GM08714 (cell line): ENCODE results near the gene MYH9.

Experiments used
- H3K4me3 ChIP-seq: fragments of 200-500 bp; sonication (Bioruptor generic); 2 replicates; pipeline ENCODE4 v1.5.1; 2014; ENCODE audit warnings: mild to moderate bottlenecking, low read length, inconsistent platforms
- ZNF274 ChIP-seq: IDR thresholded peaks from 2 replicates; pipeline ENCODE4 v1.6.1; 2012; ENCODE audit warnings: mild to moderate bottlenecking, low read depth, low read length

Gene MYH9

DNA sequence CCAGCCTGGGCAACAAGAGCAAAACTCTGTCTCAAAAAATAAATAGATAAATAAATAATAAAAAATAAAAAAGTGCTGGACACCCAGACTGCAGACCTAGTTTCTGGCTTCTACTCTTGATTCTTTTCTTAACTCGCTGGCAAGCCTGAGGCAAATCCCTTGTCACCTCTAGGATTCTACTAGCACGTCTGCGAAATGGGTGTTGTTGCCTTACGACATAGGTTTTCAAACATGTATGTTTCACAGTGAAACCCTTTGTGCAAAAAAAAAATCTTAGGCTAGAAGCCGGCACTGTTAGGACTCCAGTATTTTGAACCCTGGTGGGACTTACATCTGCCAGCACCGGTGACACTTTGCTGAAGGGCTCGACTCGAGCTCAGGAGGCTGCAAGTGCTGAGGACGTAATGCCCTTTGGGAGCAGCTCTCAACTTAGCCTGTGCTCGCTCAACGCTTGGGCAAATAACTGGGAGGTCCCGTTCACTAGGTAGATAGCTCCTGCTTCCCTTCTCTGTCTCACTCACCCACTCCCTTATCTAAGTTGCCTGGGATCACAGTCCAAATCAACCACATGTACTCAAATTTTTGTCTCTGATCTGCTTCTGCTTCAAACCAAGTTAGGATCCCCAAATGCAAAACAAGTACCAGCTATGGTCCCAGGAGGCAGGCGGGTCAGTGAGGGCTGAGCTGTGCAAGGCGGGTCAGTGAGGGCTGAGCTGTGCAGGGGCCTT is 34.7 kb upstream of the MYH9 start:
- no peak for TF ChIP-seq ZNF274

DNA sequence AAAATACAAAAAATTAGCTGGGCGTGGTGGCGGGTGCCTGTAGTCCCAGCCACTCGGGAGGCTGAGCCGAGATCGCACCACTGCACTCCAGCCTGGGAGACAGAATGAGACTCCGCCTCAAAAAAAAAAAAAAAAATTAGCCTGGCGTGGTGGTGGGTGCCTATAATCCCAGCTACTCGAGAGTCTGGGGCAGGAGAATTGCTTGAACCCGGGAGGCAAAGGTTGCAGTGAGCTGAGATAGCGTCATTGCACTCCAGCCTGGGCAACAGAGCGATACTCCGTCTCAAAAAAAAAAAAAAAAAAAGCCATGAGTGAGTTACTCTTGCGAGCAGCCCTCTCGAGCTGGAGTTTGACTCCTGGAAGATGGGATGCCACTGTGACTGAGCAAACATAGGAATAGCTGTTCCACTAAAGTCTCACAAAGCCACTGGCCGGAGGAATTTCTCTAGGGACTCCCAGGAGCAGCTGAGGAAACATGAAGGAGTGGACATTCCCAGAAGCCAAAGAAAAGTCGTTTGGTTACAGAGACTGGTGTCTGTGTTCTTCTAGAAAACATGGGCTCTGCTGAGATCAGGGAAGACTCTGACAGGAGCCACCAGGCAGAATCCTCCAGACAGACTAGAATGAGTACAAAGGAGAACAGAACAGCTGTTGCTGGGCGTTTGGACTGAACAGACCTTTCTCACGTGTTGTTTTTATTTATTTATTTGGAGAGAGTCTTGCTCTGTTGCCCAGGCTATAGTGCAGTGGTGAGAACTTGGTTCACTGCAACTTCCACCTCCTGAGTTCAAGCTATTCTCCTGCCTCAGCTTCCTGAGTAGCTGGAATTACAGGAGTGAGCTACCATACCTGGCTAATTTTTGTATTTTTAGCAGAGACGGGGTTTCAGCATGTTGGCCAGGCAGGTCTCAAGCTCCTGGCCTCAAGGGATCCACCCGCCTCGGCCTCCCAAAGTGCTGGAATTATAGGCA is 32.4 kb upstream of the MYH9 start:
- H3K4me3 ChIP-seq, result no peak overlapping the region
- no peak for TF ChIP-seq ZNF274

More for the DNA sequence above, 34.7 kb upstream of the MYH9 start:
- H3K4me3 ChIP-seq, result no peak overlapping the region

DNA sequence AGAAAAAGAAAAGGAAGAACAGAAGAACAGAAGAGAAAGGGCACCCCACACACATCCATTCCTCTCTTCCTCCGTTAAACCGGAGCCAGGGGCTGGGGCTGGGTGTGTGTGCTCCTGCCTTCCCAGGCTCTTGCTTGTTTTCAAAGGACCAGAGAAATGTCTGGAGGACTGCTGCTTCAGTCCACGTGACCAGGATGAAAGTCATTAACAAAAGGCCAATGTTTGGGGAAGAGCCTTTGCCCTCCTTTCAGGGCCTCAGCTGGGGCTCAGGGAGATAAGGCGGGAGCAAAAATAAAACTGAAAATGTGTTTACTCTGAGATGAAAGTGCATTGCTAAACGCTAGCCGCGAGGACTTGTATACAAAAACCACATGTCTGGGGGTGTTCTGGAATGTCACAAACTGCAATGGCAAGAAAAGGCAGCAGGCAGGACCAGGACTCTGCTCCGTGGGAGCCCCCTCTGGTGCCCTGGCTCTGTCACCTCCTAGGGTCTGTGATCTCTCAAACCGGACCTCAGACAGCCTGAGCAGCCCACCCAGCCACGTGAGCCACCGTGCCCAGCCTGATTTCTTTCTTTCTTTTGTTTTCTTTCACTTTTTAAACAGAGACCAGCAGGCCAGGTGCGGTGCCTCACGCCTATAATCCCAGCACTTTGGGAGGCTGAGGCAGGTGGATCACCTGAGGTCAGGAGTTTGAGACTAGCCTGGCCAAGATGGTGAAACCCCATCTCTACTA is 31.6 kb upstream of the MYH9 start:
- H3K4me3 ChIP-seq, result no peak overlapping the region
- TF ChIP-seq ZNF274, result no peak

DNA sequence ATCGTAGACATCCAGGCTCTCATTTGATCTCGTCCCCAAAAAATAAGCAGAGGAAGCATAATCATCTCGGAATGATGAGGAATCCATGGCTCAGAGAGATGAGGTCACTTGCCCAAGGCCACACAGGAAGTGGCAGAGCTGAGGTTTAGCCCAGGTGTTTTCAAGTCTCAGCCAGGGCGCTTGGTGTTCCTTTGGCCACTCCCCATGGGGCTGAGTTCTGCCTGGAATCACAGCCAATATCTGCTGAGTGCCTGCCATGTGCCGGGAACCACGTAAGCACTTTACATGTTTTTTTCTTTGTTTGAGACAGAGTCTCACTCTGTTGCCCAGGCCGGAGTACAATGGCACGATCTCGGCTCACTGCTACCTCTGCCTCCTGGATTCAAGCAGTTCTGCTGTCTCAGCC is 29.5 kb upstream of the MYH9 start:
- H3K4me3 ChIP-seq, result no peak overlapping the region
- no peak for TF ChIP-seq ZNF274

DNA sequence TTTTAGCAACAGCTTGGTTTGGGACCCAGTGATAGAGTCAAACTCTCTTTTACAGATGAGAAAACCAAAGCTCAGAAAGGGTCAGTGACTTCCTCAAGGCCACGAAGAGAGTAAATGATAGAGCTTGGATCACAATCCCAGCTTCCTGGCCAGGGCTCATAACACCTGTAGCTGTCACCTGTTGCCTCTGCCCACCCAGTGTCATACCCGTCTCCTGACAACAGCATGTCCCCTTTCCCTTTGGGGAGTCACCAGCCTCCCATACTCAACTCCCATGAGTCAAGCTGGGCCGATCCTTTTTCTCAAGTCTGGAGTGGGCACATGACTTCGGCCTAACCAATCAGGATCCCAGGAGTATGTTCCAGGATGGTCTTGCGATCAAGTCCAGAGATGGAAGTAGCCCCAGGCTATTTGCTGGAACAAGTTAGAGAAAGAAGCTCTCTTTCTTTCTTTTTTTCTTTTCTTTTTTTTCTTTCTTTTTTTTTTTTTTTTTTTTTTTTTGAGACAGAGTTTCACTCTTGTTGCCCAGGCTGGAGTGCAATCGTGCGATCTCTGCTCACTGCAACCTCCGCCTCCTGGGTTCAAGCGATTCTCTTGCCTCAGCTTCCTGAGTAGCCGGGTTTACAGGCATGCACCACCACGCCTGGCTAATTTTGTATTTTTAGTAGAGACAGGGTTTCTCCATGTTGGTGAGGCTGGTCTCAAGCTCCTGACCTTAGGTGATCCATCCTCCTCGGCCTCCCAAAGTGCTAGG is 27.8 kb upstream of the MYH9 start:
- TF ChIP-seq ZNF274, result no peak
- H3K4me3 ChIP-seq, result no peak overlapping the region; the same call in 1 of the 2 replicates

DNA sequence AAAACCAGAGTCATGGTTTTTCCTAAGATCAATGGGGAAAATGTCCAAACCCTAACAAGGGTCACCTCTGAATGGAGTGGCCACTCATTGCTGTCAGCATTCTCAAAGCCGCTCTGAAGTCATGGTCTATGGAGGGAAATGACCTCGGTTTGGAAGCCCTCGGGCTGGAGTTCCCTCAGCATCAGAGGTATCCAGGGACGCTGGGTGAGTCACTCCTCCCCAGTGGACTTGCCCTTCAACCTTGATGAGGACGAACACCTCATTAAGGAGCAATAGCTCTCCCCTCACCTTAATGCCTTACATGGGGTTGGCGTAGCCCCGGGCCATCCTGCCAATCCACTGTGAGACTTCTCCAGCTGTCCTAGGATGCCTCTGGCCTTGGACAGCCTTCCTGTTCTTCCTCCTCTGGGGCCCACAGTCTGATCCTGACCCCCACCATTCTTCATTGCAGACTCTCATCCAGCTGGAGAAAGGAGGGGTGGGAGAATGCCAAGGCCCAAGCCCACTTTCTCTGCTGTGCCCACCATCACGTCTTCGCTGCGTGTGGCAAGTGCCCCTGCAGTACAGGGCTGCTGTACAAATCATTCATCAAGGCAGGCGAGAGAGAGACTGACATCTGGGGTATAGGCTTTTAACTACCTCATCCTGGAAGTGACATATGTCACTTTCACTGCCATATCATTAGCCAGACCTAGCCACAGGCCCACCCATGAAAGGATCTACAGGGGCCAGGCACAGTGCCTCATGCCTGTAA is 25.4 kb upstream of the MYH9 start:
- no peak overlapping the region for H3K4me3 ChIP-seq
- no peak for TF ChIP-seq ZNF274

DNA sequence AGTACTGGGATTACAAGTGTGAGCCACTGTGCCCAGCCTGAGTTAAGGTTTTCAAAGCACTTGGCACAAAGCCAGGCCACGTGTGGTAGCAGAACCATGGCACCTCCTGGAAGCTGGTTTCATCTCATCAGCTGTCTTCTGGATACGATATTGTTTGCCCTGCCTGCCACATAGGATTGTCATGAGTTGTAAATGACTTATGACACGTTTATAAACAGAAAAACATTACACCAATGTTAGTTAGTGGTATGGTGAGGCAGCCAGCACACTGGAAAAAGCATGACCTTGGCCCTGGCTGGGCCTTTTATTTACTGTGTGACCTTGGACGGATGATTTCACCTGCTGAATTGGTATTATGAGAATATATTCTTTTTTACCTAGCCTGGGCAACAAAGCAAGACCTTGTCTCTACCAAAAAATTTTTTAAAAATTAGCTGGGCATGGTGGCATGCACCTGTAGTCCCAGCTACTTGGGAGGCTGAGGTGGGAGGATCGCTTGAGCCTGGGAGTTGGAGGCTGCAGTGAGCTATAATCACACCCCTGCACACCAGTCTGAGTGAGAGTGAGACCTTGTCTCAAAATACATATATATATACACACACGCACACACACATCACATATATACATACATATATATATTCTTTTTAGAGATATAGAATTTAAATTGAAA is 24.0 kb upstream of the MYH9 start:
- H3K4me3 ChIP-seq, result no peak overlapping the region
- TF ChIP-seq ZNF274, result no peak

DNA sequence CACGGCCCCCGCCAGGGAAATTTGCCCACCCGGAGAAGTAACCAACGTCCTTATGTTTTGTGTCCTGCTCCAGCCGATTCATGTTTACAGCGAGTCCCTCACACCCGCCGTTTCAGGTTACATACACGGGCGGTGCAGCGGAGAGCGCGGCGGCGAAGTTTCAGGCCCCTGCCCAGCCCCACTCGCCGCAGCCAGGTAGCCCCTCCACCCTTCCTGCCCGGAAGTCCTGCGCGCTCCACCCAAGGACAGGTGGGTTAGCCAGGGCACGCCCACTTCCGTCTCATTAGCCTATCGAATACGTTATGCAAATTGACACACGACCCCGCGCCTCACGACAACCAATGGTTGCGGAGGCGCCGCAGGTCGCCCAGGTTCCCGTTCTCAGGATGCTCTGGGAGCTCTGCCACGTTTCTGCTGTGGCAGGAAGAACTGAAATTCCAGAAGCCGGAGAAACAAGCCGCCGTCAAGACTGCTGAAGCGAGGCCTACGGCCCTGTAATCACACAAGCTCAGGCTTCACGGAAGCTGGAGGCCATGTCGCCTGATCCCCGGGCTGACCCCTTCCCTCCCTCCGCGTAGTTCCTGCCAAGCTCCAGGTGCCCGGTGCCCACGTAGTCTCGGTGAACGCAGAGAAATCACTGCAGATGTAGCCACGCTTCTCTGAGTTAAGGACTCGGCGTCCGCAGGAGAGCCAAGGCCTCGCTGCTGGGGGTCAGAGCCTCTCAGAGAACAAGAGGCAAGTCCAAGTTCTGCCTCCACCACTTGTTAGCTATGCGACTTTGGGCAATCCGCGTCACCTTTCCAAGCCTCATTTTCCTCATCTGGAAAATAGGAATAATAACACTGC is 22.4 kb upstream of the MYH9 start:
- TF ChIP-seq ZNF274, result no peak
- H3K4me3 ChIP-seq, result peak overlapping the region; percentile 13; the same call in 1 of the 2 replicates

DNA sequence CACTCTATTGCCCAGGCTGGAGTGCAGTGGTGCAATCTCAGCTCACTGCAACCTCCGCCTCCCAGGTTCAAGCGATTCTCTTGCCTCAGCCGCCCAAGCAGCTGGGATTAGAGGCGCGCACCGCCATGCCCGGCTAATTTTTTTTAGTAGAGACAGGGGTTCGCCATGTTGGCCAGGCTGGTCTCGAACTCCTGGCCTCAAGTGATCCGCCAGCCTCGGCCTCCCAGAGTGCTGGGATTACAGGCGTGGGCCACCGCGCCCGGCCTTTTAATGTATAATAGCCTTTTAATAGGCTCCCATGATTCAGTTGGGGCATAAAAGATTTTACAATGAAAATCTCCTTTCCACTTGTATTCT is 21.8 kb upstream of the MYH9 start:
- H3K4me3 ChIP-seq, result peak overlapping the region; percentile 13; the same call in 1 of the 2 replicates

DNA sequence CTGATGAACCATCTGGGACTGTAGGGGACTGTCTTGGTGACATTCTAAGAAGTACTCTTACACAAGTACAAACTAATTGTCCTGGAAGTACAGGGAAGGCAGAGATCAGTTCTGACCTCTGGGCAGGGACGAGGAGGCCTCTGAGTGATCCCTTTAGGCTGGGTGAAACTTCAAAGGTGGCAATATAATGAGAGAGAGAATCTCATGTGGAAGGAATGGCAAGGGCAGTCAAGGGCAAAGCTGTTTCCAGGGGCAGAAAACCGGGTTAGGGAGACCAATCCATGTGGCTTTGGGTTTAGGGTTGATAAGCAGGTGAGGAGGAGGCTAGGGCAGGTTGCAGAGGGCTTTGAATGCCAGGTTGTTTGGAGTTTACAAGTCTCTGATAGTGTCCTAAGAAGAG is 21.3 kb upstream of the MYH9 start:
- no peak for TF ChIP-seq ZNF274
- H3K4me3 ChIP-seq, result no peak overlapping the region

DNA sequence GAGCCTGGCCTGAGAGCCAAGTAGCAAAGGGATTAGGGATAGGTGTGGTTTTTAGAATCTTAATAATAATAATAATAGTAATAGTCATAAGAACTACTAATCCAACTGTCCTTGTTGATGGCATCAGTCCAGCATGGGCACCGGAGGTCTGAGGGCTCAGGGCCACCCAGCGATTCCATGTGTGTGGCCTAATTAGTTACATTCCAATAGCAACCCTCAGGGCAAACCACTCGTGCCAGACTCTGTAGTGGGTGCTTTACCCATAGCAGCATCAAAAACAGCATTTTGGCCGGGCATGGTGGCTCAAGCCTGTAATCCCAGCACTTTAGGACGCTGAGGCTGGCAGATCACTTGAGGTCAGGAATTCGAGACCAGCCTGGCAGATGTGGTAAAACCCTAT is 19.0 kb upstream of the MYH9 start:
- no peak overlapping the region for H3K4me3 ChIP-seq
- TF ChIP-seq ZNF274, result no peak

DNA sequence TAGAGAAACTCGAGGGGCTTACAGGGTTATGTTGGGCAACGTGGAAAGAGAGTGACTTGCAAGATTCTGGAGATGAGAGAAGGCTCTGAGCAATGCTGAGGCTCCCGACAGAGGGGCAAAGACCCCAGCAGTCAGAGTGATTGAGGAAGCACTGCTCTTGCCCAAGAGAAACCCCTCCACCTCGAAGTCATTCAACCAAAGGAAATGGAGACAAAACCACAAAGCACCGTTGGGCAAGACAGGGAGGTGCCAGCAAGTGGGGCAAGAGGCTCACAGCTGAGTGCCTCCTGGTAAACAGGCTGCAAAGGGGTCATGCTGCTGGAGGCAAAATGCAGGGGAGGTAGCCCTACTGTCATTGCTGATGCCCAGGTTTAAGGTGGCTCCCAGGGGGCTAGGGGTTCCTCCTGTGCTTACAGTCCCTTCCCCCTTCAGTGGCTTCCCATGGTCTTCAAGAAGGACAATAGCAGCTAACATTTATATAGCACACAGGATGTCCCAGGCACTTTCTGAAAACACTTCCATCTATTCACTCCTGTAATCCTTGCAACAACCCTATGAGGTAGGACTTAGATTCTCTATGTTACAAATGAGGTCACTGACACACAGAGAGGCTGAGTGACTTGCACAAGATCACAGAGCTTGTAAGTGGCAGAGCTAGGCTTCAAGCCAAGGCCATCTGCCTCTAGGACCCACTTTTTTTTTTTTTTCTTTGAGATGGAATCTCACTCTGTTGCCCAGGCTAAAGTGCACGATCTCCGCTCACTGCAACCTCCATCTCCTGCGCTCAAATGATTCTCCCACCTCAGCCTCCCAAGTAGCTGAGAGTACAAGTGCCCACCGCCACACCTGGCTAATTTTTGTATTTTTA is 18.1 kb upstream of the MYH9 start:
- no peak for TF ChIP-seq ZNF274
- H3K4me3 ChIP-seq, result no peak overlapping the region
